CD4-positive, alpha-beta T cell treated with Interleukin-10 for 1 hour (primary cell): Measurements from ENCODE around the gene C2CD4C.

Source experiments
- DNase-seq: peaks from one replicate; pipeline ENCODE4 v3.0.0-alpha.2; 2020

C2CD4C gene

GRCh38 chr19:379796-380195, 29.2 kb downstream of the C2CD4C start:
- DNase-seq, result no peak

- no peak for DNase-seq
Measured at GRCh38 chr19:378706-379105, 30.2 kb downstream of the C2CD4C start.

GRCh38 chr19:377801-378581, 31.0 kb downstream of the C2CD4C start:
- DNase-seq, result no peak

- DNase-seq, result no peak
Measured at GRCh38 chr19:376111-376470, 32.9 kb downstream of the C2CD4C start.

GRCh38 chr19:375395-376110, 33.4 kb downstream of the C2CD4C start:
- no peak for DNase-seq

- no peak for DNase-seq
Measured at GRCh38 chr19:374886-375235, 34.1 kb downstream of the C2CD4C start.

GRCh38 chr19:374183-374885, 34.6 kb downstream of the C2CD4C start:
- no peak for DNase-seq

- no peak for DNase-seq
Measured at GRCh38 chr19:373391-374182, 35.4 kb downstream of the C2CD4C start.

- no peak for DNase-seq
Measured at GRCh38 chr19:372306-372890, 36.5 kb downstream of the C2CD4C start.

- no peak for DNase-seq
Measured at GRCh38 chr19:371501-372168, 37.3 kb downstream of the C2CD4C start.

- DNase-seq, result no peak
Measured at GRCh38 chr19:370641-371330, 38.2 kb downstream of the C2CD4C start.

GRCh38 chr19:369876-370275, 39.1 kb downstream of the C2CD4C start:
- no peak for DNase-seq

GRCh38 chr19:369256-369655, 39.7 kb downstream of the C2CD4C start:
- DNase-seq, result no peak

GRCh38 chr19:368630-369024, 40.3 kb downstream of the C2CD4C start:
- no peak for DNase-seq

- no peak for DNase-seq
Measured at GRCh38 chr19:367963-368629, 40.9 kb downstream of the C2CD4C start.

GRCh38 chr19:367561-367960, 41.4 kb downstream of the C2CD4C start:
- DNase-seq, result no peak

- no peak for DNase-seq
Measured at GRCh38 chr19:366951-367350, 42.0 kb downstream of the C2CD4C start.

GRCh38 chr19:366205-366783, 42.7 kb downstream of the C2CD4C start:
- no peak for DNase-seq

- no peak for DNase-seq
Measured at GRCh38 chr19:364496-365287, 44.3 kb downstream of the C2CD4C start.

GRCh38 chr19:362683-363082, 46.3 kb downstream of the C2CD4C start:
- DNase-seq, result no peak
